DMS53 treated with DMSO at 0.1 percent for 48 hours (cell line): Measurements from ENCODE around the gene NABP1.

ENCODE experiments used
- DNase-seq: peaks from one replicate; lab custom pipeline; 2025; ENCODE audit not compliant: unreplicated experiment; lab: John Stamatoyannopoulos, UW

Gene NABP1

DNA sequence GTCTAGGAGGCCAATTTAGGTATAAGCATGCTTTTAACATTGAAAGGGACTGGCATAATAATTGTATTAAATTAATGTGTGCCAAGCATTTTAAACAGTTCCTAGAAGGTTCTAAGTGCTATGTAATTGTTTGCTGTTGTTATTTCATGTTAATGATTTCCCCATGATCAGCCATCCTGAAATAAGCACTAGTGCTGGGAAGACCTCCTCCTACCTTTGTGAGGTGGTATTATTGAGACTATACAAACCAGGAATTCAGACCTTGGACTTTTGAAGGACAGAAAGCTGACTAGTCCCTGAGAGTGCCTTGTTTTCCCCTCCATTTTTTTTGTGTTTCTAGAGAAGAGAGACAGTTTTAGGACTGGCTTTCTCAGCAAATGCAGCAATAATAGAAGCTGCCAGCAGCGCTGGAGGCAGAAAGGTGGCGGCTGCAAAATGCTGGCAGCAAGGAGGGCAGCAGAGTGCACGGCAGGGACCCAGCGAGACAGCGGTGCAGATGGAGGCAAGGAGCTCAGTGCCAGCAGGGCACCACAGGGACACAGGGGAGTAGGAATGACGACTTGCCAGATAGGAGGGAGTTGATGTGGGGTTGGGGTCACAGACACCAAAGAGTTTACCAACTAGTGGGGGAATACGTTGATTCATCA lies 25.3 kb downstream of the NABP1 start:
- DNase-seq = peak; percentile 74

DNA sequence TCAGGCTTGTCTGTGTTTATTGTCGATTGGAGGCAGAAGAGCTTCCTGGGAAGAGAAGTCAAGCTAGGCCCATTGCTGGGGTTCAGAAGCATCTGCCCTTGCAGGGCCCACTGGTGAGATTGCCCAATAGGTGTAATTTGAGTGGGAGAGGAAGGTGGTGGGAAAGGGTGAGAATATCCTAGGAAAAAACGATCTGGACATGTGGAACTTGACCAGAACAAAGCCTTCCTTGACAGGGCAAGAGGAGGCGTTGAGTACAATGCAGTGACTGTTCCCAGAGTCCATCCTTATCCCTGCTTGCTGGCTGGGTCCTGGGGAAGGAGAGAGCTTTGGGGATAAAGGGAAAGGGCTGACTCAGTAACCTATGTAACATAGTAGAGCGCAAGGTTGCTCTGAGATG lies 27.1 kb downstream of the NABP1 start:
- DNase-seq = no peak

DNA sequence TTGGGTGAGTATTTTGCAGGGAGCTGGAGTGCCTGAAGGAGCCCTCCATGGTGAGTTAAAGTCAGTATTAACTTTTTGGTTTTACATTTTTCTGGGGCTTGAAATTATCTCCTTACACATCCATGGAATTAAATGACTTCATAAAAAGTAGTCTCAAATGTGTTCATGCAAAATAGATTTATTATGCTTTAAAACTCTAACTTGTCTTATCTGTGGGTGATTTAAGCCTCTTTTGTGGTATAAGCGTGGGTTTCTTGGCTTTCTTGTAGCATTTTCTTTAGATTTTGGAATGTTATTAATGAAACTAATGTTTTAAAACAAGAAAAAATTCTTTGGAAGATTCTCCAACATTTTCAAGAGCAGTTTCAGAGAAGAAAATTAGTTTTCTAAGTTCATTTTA lies 27.8 kb downstream of the NABP1 start:
- no peak for DNase-seq

DNA sequence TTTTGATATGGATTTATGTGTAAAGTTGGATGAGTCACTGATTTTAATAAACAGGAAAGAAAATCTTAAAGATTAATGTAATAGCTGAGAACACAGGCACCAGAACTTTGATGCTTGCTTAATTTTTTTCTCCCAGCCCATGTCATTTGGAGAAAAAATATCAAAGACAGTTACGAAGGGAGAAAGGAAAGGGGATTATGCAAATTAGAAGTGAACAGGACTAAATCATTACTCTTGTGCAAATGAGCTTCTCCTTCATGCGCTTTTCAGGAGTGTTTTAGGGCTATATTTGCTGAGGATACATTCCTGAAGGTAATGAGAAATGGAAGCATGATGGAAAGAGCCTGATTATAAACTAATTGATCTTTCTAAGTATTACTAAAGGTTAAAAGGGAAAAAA lies 28.9 kb downstream of the NABP1 start:
- no peak for DNase-seq

DNA sequence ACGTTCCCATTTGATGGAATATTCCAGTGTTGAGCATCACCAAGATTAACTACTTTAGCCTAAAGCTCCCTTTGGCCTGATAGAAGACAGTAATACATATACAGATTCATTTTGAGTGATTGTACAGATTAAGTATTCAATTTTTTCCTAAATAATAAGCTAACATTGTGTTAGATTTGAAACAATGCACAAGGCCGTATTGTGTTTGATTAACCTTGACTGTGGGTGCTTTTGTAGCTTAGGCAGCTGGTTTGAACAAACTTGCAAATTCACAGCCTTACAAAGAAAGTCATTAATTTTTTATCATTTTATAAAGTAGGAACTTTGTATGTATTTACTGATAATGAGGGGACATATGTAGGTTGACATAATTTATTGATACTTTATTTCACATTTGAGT lies 29.6 kb downstream of the NABP1 start:
- DNase-seq = no peak

DNA sequence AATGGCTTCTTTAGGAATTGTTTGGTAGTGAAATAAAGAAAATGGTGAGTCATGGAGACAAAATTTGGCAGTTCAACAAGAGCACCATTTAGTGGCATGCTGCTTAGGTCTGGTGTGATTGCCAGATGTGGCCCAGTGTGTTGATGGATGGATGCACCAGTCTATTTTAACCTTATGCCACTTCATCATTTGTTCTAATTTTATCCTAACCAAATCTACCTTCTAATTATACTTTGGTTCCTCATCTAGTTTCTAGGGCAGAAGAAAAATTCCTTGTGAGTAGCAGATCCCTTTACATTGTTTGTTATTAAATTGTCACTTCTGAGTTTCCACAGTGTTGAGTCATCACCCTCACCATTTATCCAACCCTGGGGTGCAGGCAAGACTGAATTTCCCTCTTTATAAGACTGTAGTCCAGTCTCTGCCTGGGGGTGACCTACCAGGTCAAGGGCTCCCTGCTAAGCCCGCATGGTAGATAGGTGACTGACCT lies 32.5 kb downstream of the NABP1 start:
- no peak for DNase-seq

DNA sequence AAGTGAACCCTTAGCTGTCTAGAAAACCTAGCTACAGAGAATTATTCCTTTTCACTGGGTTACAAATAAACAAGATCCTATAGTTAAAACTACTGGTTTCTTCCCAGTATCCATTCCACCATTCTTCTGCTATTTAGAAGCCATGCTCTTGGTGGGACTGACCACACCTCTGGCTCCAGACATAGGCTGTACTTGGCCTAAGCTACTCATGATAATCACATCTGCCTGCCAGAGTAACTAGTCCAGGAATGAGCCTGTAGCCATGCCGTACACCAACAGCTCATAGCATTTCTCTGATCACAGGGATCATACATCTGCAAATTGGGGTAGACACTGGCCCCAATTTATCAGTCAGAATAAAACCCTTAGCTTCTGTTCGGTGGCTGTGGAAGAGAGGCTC lies 33.7 kb downstream of the NABP1 start:
- DNase-seq = no peak

DNA sequence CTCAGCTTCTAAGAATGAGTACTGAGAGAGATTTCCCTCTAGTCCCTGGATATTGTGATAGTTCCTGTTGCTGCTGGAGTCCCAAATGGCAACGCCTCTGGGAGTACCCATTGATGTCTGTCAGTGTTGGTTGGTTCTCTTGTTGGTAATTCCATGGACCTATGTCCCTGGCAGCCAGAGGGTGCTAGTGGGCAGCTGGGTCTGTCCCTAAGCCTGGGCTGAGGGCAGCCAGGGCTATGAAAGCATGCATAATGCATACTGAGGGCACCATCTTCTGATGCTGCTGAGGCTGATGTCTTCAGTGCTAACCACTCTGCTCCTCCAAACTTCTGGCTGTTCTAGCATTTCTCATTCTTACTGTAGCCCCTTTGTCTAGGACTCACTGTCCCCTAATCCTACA lies 35.9 kb downstream of the NABP1 start:
- DNase-seq = peak; percentile 70

DNA sequence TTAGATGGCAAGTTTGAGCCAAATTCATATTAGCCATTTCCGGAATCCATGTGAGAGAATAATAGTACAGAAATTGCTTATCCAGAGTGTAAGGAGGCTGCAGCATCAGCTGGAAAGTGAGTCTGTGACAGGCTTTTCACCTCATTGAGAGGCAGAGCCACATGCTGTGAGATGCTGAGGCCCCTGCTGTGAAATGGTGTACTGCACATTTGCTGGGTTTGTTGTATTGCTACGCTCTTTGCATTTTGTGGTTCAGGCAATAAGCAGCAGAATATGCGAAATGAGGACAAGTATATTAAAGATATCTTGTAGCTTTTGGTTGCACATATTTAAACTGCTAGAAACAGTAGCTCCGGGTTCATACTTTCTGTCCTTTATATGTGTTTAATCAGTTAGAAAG lies 37.0 kb downstream of the NABP1 start:
- no peak for DNase-seq

DNA sequence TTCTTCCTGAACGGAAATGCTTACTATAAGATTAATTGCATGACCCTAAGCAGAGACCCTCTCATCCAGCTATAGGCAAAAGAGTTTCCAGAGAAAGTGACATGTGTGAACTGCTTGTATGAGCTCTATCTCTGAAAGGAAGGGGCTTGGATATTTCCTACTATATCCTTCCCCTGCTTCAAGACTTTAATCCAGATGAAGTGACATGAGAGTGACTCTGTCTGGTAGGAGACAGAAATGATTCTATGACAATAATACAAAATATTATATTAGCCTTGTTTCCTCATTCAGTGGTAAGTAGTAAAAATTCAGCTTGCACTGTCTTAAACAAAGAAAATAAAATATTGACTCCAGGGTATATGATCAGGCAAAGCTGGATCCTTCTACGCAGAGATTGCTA lies 37.5 kb downstream of the NABP1 start:
- no peak for DNase-seq

DNA sequence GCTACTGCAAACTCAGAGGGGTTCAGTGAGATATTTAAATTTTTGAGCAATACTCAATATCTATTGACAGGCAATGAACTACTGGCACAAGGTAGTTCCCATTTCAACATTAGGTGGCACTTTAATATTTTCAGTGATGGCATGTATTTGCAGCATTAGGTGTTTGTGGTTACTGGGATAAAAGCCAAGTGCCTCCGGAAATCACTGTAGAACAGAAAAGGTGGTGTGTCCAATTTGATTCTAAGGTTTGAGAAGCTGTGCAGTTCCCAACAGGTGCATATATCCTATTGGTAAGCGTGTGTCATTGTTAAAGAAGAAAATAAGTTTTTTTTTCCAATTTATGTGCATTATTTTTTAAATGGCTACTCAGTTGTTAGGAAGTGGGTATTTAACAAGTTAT lies 41.3 kb downstream of the NABP1 start:
- no peak for DNase-seq

DNA sequence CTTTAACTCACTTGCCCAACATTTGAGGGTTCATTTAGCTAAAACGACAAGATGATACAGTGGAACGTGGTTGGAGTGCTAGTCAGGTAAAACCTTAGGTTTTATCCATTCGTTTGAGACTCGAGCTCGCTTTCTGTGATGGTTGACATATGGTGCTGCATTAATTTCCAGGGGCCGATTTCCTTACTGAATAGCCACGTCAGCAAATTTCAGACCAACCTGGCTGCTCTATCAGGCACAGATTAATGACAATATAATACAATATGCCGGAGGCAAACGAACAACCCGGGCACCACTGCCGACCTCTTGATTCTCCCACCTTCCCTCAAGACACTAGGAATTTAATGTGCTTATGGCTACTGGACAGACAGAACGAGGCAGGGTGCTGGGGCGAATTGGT lies 42.0 kb downstream of the NABP1 start:
- no peak for DNase-seq

DNA sequence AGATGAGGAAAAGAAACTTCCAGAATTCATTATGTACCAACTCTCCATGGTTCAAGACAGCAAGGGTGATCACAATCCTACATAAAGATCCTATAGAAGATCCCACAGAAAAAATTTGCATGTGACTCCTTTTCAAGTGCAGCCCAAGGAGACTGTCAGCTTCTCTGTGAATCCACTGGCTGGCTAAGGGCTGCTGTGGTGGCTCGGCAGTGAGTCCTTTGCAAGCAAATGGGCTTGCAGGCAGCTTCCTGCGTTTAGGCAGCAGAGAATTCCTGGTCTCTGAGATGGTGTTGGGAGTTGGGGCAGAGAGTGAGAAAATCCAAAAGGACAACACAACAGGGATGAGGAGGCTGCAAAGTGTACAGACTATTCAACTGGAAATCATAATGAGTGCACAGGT lies 43.4 kb downstream of the NABP1 start:
- no peak for DNase-seq

DNA sequence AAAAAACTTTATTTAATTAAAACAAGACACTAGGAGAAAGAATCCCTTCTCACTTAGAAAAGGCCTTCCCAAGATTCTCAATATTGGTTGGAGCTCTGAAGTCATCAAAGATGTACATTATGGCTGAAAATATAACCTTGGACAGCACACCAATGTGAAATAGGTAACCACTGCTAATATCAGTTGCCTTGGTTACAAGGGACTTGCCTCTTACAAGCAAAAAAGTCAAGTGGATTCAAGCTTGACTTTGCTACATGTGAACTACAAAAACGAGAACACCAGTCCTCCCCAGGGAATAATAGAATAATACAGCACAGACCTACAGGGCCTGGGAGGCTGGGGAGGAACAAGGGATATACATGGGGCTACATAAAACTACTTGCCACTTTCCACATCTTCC lies 46.1 kb downstream of the NABP1 start:
- no peak for DNase-seq

DNA sequence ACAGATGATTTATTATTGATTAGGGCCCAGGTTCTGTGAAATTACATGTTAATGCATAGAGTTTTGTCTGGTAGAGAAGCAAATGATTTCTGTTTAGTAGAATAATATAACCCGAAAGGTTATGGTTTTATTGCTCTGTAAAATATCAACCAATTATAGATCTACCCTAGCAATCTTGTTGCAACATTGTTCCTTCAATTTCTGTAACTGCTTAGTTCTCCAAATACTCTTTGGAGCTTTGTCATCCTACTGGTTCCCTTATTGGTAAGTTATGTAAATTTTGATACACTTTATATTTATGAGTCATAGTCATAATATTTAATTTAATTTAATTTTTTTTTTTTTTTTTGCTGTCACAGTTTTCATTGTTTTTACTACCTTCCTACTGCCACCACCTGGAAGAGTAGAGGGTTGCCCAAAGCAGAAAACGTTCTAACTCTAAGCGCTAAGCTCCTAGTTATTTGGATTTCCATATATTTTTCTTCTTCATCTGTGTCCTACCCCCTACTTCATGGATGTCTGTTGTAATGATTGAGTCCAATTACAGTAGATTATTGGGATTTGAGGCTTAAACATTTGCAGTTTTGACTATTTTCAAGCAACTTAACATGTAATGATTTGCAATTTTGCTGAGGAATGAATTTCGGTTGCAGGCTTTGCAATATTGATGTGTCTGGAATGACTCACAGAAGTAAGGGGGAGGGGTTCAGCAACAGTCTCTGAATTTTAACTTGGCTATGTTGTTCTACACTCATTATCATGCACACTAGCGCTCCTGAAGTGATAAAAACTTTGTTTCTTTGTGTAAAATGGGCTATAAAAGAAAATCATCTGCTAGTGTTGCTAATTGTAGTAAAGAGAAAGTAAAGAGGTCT lies 51.1 kb downstream of the NABP1 start:
- DNase-seq = no peak

DNA sequence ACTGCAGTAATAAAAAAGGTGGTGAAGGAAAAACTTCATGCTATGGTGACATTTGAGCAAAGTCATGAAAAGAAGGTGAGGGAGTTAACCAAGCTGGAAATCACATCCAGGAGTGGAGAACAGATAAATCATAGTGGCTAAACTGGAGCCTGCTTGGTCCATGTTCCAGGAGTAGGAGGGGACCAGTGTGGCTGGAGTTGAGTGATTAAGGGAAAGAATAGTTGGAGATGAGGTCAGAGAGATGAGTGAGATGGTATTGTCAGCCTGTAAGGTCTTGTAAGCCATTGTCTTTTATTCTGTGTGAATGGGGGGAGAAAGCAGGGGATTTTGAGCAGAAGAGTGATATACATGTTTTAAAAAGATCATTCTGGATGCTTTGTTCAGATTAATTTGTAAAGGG lies 52.3 kb downstream of the NABP1 start:
- no peak for DNase-seq
